HG03565 (cell line): ENCODE results near the gene KCNS1.
"Not testable (repeated sequence)": the region's sequence is repeated elsewhere in the genome, so short reads cannot be mapped to it uniquely, and the experiment has no call there.

Source experiments
- ATAC-seq: cut with Tn5 transposase; IDR thresholded peaks from one replicate; pipeline ENCODE4 v1.9.1; 2021; ENCODE audit warnings: mild to moderate bottlenecking, moderate library complexity; ENCODE audit not compliant: unreplicated experiment

The KCNS1 gene

GRCh38 chr20:45100563-45101245, at the start of gene KCNS1:
KCNS1 (minus strand) TSS chr20:45101127; CDS start chr20:45099236, 1,891 bp downstream.
- no peak for ATAC-seq

GRCh38 chr20:45149062-45149461, 48.1 kb upstream of the KCNS1 start:
- no peak for ATAC-seq

- ATAC-seq = no peak
These were observed 39.9 kb upstream of the KCNS1 start for GRCh38 chr20:45140836-45141235.

- ATAC-seq = not testable (repeated sequence)
These were observed 38.9 kb upstream of the KCNS1 start for GRCh38 chr20:45139733-45140375.

GRCh38 chr20:45138561-45139300, 37.8 kb upstream of the KCNS1 start:
- no peak for ATAC-seq

- ATAC-seq = no peak
These were observed 36.0 kb upstream of the KCNS1 start for GRCh38 chr20:45136911-45137310.

- no peak for ATAC-seq
These were observed 27.2 kb upstream of the KCNS1 start for GRCh38 chr20:45128099-45128498.

GRCh38 chr20:45124365-45124764, 23.4 kb upstream of the KCNS1 start, which contains the start of gene WFDC12:
WFDC12 (minus strand) TSS chr20:45124465; CDS start chr20:45124447, 18 bp downstream.
- no peak for ATAC-seq

- no peak for ATAC-seq
These were observed 20.5 kb upstream of the KCNS1 start for GRCh38 chr20:45121388-45121787.

GRCh38 chr20:45119556-45120266, 18.8 kb upstream of the KCNS1 start:
- ATAC-seq = no peak

- ATAC-seq = no peak
These were observed 17.1 kb upstream of the KCNS1 start for GRCh38 chr20:45118028-45118427.

GRCh38 chr20:45117581-45117980, 16.7 kb upstream of the KCNS1 start:
- no peak for ATAC-seq

GRCh38 chr20:45115829-45116228, 14.9 kb upstream of the KCNS1 start:
- ATAC-seq = no peak

GRCh38 chr20:45115386-45115774, 14.5 kb upstream of the KCNS1 start:
- ATAC-seq = no peak

- no peak for ATAC-seq
These were observed 13.8 kb upstream of the KCNS1 start, which contains the start of gene WFDC5 for GRCh38 chr20:45114465-45115385. WFDC5 (minus strand) TSS chr20:45115174; CDS start chr20:45115083, 91 bp downstream.

- no peak for ATAC-seq
These were observed 12.9 kb upstream of the KCNS1 start for GRCh38 chr20:45113865-45114264.

- no peak for ATAC-seq
These were observed 11.8 kb upstream of the KCNS1 start for GRCh38 chr20:45112754-45113153.

GRCh38 chr20:45111799-45112471, 11.0 kb upstream of the KCNS1 start:
- no peak for ATAC-seq

- ATAC-seq = no peak
These were observed 10.4 kb upstream of the KCNS1 start for GRCh38 chr20:45111285-45111684.
